Left lobe of liver (tissue), 2 donors: ENCODE measurements around the gene LRRC1. TPM values are rescaled to one million over a fixed set of nuclear protein-coding genes. Genes with fewer than 3 reads are reported as not detected.

ENCODE experiments used
- ATAC-seq: fragments of 200-7000 bp; cut with Tn5 transposase; one replicate; pipeline ENCODE4 v1.9.1; 2020; ENCODE audit warnings: mild to moderate bottlenecking, moderate library complexity
- DNase-seq: peaks from one replicate; pipeline ENCODE4 v3.0.0-alpha.2; 2020; ENCODE audit warnings: low spot score
- total RNA-seq: library from RNA; stranded (reverse); gene quantifications from one replicate; pipeline ENCODE4 v1.2.1, GENCODE V29; 2021
- donor health status: DM: no; HTN: no; CAD: no; lungs with moderate emphysema.
- donor health status: DM: no; HTN: yes; CAD: no.

Gene LRRC1
- total RNA-seq, 1 donor from 2014 or later, result 1.0 TPM

GRCh38 chr6:53845280-53846195, 50.7 kb downstream of the LRRC1 start:
- ATAC-seq (no peak), DNase-seq (no peak)

GRCh38 chr6:53846250-53846649, 51.4 kb downstream of the LRRC1 start:
- no peak for DNase-seq
- no peak for ATAC-seq

GRCh38 chr6:53847796-53848314, 53.0 kb downstream of the LRRC1 start:
- ATAC-seq, result no peak

GRCh38 chr6:53850527-53850926, 55.7 kb downstream of the LRRC1 start:
- no peak for ATAC-seq

More at GRCh38 chr6:53847796-53848314, 53.0 kb downstream of the LRRC1 start:
- DNase-seq, result no peak

GRCh38 chr6:53851561-53851960, 56.8 kb downstream of the LRRC1 start:
- ATAC-seq, result no peak
- DNase-seq, result no peak

More at GRCh38 chr6:53850527-53850926, 55.7 kb downstream of the LRRC1 start:
- DNase-seq, result no peak

GRCh38 chr6:53852805-53853204, 58.0 kb downstream of the LRRC1 start:
- no peak for ATAC-seq

GRCh38 chr6:53854843-53855567, 60.2 kb downstream of the LRRC1 start:
- ATAC-seq (no peak), DNase-seq (no peak)

More at GRCh38 chr6:53852805-53853204, 58.0 kb downstream of the LRRC1 start:
- no peak for DNase-seq

GRCh38 chr6:53855940-53856339, 61.1 kb downstream of the LRRC1 start:
- ATAC-seq (no peak), DNase-seq (no peak)

GRCh38 chr6:53857318-53858094, 62.7 kb downstream of the LRRC1 start:
- ATAC-seq (no peak), DNase-seq (no peak)

- ATAC-seq (no peak), DNase-seq (no peak)
Measured at GRCh38 chr6:53858196-53858595, 63.4 kb downstream of the LRRC1 start.

GRCh38 chr6:53858913-53859312, 64.1 kb downstream of the LRRC1 start:
- ATAC-seq (no peak), DNase-seq (no peak)

GRCh38 chr6:53860511-53860910, 65.7 kb downstream of the LRRC1 start:
- DNase-seq, result no peak
- no peak for ATAC-seq

- ATAC-seq (no peak), DNase-seq (no peak)
Measured at GRCh38 chr6:53861518-53861917, 66.7 kb downstream of the LRRC1 start.

GRCh38 chr6:53862662-53863462, 68.1 kb downstream of the LRRC1 start:
- ATAC-seq (no peak), DNase-seq (no peak)

GRCh38 chr6:53864781-53865180, 70.0 kb downstream of the LRRC1 start:
- ATAC-seq (no peak), DNase-seq (no peak)

- ATAC-seq (no peak), DNase-seq (no peak)
Measured at GRCh38 chr6:53866226-53866625, 71.4 kb downstream of the LRRC1 start.

GRCh38 chr6:53868626-53869025, 73.8 kb downstream of the LRRC1 start:
- no peak for ATAC-seq
- no peak for DNase-seq

- DNase-seq (no peak), ATAC-seq (no peak)
Measured at GRCh38 chr6:53869964-53870363, 75.2 kb downstream of the LRRC1 start.

- ATAC-seq, result no peak
- no peak for DNase-seq
Measured at GRCh38 chr6:53873922-53874321, 79.1 kb downstream of the LRRC1 start.

GRCh38 chr6:53874964-53875363, 80.2 kb downstream of the LRRC1 start:
- no peak for ATAC-seq
- DNase-seq, result no peak
